Thymus (tissue), 11 donors: ENCODE measurements around the gene STX1A. TPM values are rescaled to one million over a fixed set of nuclear protein-coding genes. Genes with fewer than 3 reads are reported as not detected.
"Not testable (repeated sequence)": the region's sequence is repeated elsewhere in the genome, so short reads cannot be mapped to it uniquely, and the experiment has no call there.

Experiments used
- DNase-seq, 9 donors: peaks; one replicate each; pipeline ENCODE4 v3.0.0-alpha.2; 2013; ENCODE audit warnings: low spot score in 9 of 9, low read depth in 6 of 9, missing footprints in 1 of 9
- H3K27ac ChIP-seq, 2 donors: one replicate each; pipeline ENCODE4 v1.5.1; 2013; ENCODE audit warnings: control low read depth in 1 of 2, low read depth in 1 of 2, low read length in 1 of 2, mild to moderate bottlenecking in 1 of 2, moderate library complexity in 1 of 2
- H3K27me3 ChIP-seq, 2 donors: one replicate each; pipeline ENCODE4 v1.5.1; 2013; ENCODE audit warnings: low read length in 1 of 2; ENCODE audit not compliant: control insufficient read depth in 2 of 2, insufficient read depth in 1 of 2
- H3K36me3 ChIP-seq, 2 donors: one replicate each; pipeline ENCODE4 v1.5.1; 2013; ENCODE audit warnings: low read length in 1 of 2, mild to moderate bottlenecking in 1 of 2, moderate library complexity in 1 of 2; ENCODE audit not compliant: control insufficient read depth in 2 of 2, insufficient read depth in 2 of 2
- H3K4me1 ChIP-seq, 2 donors: one replicate each; pipeline ENCODE4 v1.5.1; 2013; ENCODE audit warnings: low read length in 2 of 2; ENCODE audit not compliant: control insufficient read depth in 2 of 2, insufficient read depth in 2 of 2
- H3K4me3 ChIP-seq, 2 donors: one replicate each; pipeline ENCODE4 v1.5.1; 2013; ENCODE audit warnings: low read length in 2 of 2, control low read depth in 1 of 2, mild to moderate bottlenecking in 1 of 2
- H3K9me3 ChIP-seq, 2 donors: one replicate each; pipeline ENCODE4 v1.5.1; 2013; ENCODE audit warnings: low read length in 1 of 2, mild to moderate bottlenecking in 1 of 2; ENCODE audit not compliant: control insufficient read depth in 2 of 2, insufficient read depth in 1 of 2
- WGBS: extraction: QIAGEN DNeasy Blood & Tissue Kit; methylation state at CpG from one replicate; pipeline ENCODE4 v1.1.7; 2013; 5-methylcytosine and 5-hydroxymethylcytosine counted together
- polyA plus RNA-seq: library from polyadenylated mRNA; stranded (reverse); fragments of 200-250 nt; gene quantifications from one replicate; pipeline ENCODE4 v1.2.3, GENCODE V29; 2013
- total RNA-seq: library from RNA; stranded (reverse); fragments of 120-200 nt; gene quantifications from one replicate; pipeline ENCODE4 v1.2.4, GENCODE V29; 2013
- donor health status: healthy.

STX1A gene
- total and polyA plus RNA-seq, 2 donors: 2.2 to 5.4 TPM

DNA sequence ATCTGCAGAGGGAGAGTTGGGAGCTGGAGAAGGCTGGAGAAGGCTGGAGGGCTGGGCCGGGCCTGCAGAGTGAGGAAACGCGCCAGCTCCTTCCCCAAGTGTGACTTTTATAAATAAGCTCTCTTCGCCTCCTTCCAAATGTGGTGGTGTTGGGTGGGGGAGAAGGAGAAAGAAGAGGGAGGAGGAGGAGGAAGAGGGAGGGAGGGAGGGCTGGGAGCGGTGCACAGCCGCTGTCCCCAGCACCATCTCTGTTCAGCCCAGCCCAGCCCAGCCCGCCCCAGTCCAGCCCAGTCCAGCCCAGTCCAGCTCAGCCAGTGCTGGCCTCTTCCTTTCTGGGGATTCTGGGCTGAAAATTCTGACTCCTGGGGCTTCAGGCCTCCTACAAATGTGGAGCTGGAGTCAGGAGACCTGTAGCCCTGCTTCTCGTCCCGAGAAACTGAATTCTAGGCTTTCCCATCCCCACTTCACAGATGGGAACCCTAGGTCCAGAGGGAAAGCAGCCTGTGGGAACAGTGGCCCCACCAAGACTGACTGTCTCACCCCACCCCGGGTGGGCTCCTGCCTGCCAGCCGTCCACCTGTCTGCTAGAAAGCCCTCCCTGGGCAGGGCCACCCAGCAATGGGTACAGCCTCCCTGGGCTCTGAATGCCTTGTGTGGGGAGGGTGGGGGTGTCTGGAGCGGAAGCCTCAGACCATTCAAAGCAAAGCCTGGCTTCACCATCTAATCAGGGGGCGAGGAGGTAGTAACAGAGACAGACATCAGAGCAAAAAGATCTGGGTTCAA lies 2.3 kb downstream of the STX1A start:
- peaks cover 10 to 43% of the 10 kb centered on the region in 2 donors for H3K4me1 ChIP-seq

DNA sequence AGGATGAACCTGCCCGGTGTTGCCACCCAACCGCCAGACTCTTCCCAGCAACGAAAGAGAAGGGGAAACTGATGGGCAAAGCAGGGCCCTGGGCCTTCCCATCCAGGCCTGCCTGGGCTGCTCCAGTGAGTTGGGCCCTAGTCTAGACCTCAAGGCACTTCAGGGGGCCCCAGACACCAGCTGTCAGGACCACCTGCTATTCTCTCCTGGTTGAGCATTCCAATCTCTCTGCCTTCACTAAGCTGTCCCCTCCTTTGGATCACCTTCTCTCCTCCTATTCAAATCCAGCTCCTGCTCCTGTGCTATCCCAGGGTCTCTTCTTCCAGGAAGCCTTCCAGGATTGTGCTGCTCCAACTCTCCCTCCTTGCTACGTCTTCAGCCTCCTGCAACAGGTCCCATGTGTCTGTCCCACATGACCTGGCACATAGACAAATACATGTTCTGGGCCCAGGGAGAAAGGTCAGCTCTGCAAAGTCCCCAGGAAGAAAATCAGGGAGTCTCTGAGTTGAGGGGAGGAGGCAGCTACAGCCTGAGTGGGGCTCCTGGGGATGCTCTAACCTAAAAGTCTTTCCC lies 3.1 kb downstream of the STX1A start:
- no peak for DNase-seq
- Histone ChIP-seq H3K36me3 (no peaks in the 10 kb centered on the region), H3K27ac (no peak overlapping the region), H3K27me3 (peaks cover 22 to 38% of the 10 kb centered on the region in 2 donors), H3K4me3 (no peak overlapping the region), H3K4me1 (peaks cover 10 to 43% of the 10 kb centered on the region in 2 donors), H3K9me3 (peaks cover 0 to 3% of the 10 kb centered on the region in 2 donors)
- 77% methylated on average over 4 of the region's 4 CpGs for WGBS

More for the DNA sequence above, 2.3 kb downstream of the STX1A start:
- H3K27ac ChIP-seq: no peak overlapping the region
- WGBS: 57% methylated on average over 13 of the region's 13 CpGs
- H3K27me3 ChIP-seq: peaks cover 22 to 44% of the 10 kb centered on the region in 2 donors
- H3K9me3 ChIP-seq: peaks cover 0 to 3% of the 10 kb centered on the region in 2 donors
- no peak overlapping the region for H3K4me3 ChIP-seq
- no peak for DNase-seq
- no peaks in the 10 kb centered on the region for H3K36me3 ChIP-seq

DNA sequence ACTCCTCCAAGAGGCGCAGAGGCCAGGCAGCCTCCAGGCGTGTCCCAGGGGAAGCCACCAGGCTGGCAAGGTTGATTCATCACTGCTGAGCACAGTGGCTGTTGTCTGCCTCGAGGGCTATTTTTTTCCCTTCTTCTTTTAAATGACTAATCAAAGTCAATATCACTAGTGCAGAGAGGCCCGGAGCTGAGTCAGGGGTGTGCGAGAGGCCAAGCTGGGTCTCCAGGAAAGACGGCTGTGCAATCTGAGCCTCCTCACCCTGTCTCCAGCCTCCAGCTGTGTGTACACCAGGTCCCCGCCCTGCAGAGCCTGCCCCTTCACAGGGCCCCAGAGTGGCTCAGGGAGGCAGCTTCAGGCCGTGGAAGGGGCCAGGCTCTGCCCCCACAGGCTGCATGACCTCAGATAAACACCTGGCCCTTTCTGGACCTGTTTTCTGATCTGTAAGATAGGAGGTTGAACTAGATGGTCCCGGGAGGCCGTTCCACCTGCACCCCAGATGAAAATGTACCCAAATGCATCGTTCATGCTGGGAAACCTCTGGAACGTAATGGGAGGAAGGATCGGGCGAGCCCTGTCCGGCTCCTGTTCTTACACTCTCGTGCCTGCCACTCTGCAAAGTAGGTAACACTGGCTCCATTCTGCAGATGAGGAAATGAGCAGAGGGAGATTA lies 3.7 kb downstream of the STX1A start:
- H3K4me3 ChIP-seq: no peak overlapping the region
- no peaks in the 10 kb centered on the region for H3K36me3 ChIP-seq
- 41% methylated on average over 16 of the region's 16 CpGs for WGBS
- peaks cover 10 to 43% of the 10 kb centered on the region in 2 donors for H3K4me1 ChIP-seq
- H3K27ac ChIP-seq: no peak overlapping the region
- peak in 2 of 9 donors; percentile 39 to 57 for DNase-seq
- H3K9me3 ChIP-seq: peaks cover 0 to 3% of the 10 kb centered on the region in 2 donors
- H3K27me3 ChIP-seq: peaks cover 22 to 34% of the 10 kb centered on the region in 2 donors

- H3K9me3 ChIP-seq, H3K27ac ChIP-seq, DNase-seq, H3K36me3 ChIP-seq, H3K4me3 ChIP-seq: not testable (repeated sequence)
- WGBS: 94% methylated on average over 6 of the region's 6 CpGs
- Histone ChIP-seq H3K4me1 (peaks cover 3 to 29% of the 10 kb centered on the region in 2 donors), H3K27me3 (peaks cover 7 to 15% of the 10 kb centered on the region in 2 donors)
Observed at GRCh38 chr7:73713319-73713718, 6.2 kb downstream of the STX1A start.

- no peak for DNase-seq
- 88% methylated on average over 1 of the region's 1 CpG for WGBS
Observed at GRCh38 chr7:73712773-73713172, 6.7 kb downstream of the STX1A start.

GRCh38 chr7:73708961-73709549 lies 10.4 kb downstream of the STX1A start:
- no peak overlapping the region for H3K4me3 ChIP-seq
- peaks cover 0 to 5% of the 10 kb centered on the region in 2 donors for H3K27me3 ChIP-seq
- WGBS: 94% methylated on average over 16 of the region's 16 CpGs
- no peaks in the 10 kb centered on the region for H3K9me3 ChIP-seq
- no peaks in the 10 kb centered on the region for H3K36me3 ChIP-seq
- H3K27ac ChIP-seq: no peak overlapping the region
- peaks cover 8 to 12% of the 10 kb centered on the region in 2 donors for H3K4me1 ChIP-seq
- DNase-seq: no peak

More at GRCh38 chr7:73712773-73713172, 6.7 kb downstream of the STX1A start:
- Histone ChIP-seq H3K27me3 (peaks cover 4 to 10% of the 10 kb centered on the region in 2 donors), H3K4me1 (peaks cover 0 to 24% of the 10 kb centered on the region in 2 donors), H3K9me3 (peaks cover 0 to 3% of the 10 kb centered on the region in 2 donors), H3K27ac (no peak overlapping the region), H3K4me3 (no peak overlapping the region), H3K36me3 (no peaks in the 10 kb centered on the region)

DNA sequence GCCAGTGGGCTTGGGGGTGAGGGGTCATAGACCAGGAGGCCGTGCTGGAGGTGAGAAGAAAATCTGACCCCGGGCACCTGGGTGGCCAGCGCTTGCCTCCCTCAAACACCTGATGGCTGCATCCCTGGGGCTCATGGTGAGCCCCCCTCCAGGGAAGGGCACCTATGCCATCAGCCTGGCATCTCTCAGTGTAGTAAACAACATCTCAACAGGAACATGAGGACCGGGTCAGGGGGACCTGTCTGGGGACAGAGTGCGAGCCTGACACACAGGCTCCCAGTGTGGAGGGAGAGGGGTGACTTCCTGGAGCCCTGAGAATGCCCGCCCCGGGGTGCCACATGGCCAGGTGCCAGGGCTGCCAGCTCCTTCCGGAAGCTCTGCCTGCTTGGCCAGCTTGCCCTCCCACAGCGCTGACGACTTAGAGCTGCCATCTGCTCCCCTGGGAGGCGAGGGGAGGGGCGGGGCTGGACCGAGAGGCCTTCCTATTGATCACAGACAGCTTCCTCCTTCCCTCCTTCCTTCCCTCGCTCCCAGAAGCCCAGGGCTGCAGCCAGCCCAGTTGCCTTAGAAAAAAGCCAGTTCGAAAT lies 12.3 kb downstream of the STX1A start:
- H3K27me3 ChIP-seq: peaks cover 0 to 13% of the 10 kb centered on the region in 2 donors
- H3K27ac ChIP-seq: no peak overlapping the region
- H3K4me3 ChIP-seq: no peak overlapping the region
- WGBS: 38% methylated on average over 15 of the region's 15 CpGs
- no peaks in the 10 kb centered on the region for H3K9me3 ChIP-seq
- no peaks in the 10 kb centered on the region for H3K36me3 ChIP-seq
- H3K4me1 ChIP-seq: peaks cover 16% of the 10 kb centered on the region in 2 donors
- no peak for DNase-seq

- Histone ChIP-seq H3K9me3 (no peaks in the 10 kb centered on the region), H3K36me3 (no peaks in the 10 kb centered on the region), H3K4me3 (no peak overlapping the region), H3K27ac (no peak overlapping the region), H3K27me3 (peaks cover 0 to 13% of the 10 kb centered on the region in 2 donors), H3K4me1 (peaks cover 16% of the 10 kb centered on the region in 2 donors)
- no peak for DNase-seq
- WGBS: 67% methylated on average over 25 of the region's 25 CpGs
Observed at GRCh38 chr7:73706126-73707044, 13.1 kb downstream of the STX1A start.
